Heart left ventricle (tissue), 16 donors: Measurements from ENCODE around the gene NQO1. TPM values are rescaled to one million over a fixed set of nuclear protein-coding genes. Genes with fewer than 3 reads are reported as not detected.
"Not testable (repeated sequence)": the region's sequence is repeated elsewhere in the genome, so short reads cannot be mapped to it uniquely, and the experiment has no call there.

Experiments used
- ATAC-seq, 4 donors: fragments of 200-7000 bp; cut with Tn5 transposase; one replicate each; pipeline ENCODE4 v1.9.1; 2020 to 2022; ENCODE audit warnings: moderate library complexity in 4 of 4, mild to moderate bottlenecking in 3 of 4, moderate number of reproducible peaks in 1 of 4
- DNase-seq, 5 donors: peaks; one replicate each; pipeline ENCODE4 v3.0.0-alpha.2; 2020
- H3K27ac ChIP-seq, 12 donors: fragments of 200-600 bp; sonication (generic) in 4 of 12; one replicate each; pipeline versions ENCODE4 v1.5.0 to v1.8.0; 2016 to 2022; ENCODE audit warnings: mild to moderate bottlenecking in 2 of 12
- H3K27me3 ChIP-seq, 9 donors: fragments of 200-600 bp; sonication (generic) in 2 of 9; one replicate each; pipeline versions ENCODE4 v1.5.1 to v1.8.0; 2016 to 2022; ENCODE audit warnings: mild to moderate bottlenecking in 3 of 9
- H3K36me3 ChIP-seq, 9 donors: fragments of 200-600 bp; sonication (generic) in 2 of 9; one replicate each; pipeline versions ENCODE4 v1.5.0 to v1.8.0; 2018 to 2022; ENCODE audit warnings: mild to moderate bottlenecking in 2 of 9
- H3K4me1 ChIP-seq, 12 donors: fragments of 200-600 bp; sonication (generic) in 4 of 12; one replicate each; pipeline versions ENCODE4 v1.5.0 to v1.8.0; 2016 to 2022; ENCODE audit warnings: mild to moderate bottlenecking in 3 of 12
- H3K4me3 ChIP-seq, 12 donors: fragments of 200-600 bp; sonication (generic) in 4 of 12; one replicate each; pipeline versions ENCODE4 v1.5.0 to v1.8.0; 2017 to 2022; ENCODE audit warnings: mild to moderate bottlenecking in 9 of 12, moderate library complexity in 4 of 12
- H3K9me3 ChIP-seq, 12 donors: fragments of 200-600 bp; sonication (generic) in 4 of 12; one replicate each; pipeline versions ENCODE4 v1.5.0 to v1.8.0; 2016 to 2022; ENCODE audit warnings: mild to moderate bottlenecking in 1 of 12
- CTCF ChIP-seq, 12 donors: fragments of 200-600 bp; sonication (generic) in 4 of 12; IDR thresholded peaks; one replicate each; pipeline versions ENCODE4 v1.5.0 to v1.8.0; 2018 to 2022; ENCODE audit warnings: antibody characterized with exemption in 12 of 12, mild to moderate bottlenecking in 5 of 12
- POLR2A ChIP-seq, 2 donors: fragments of 450-650 bp; IDR thresholded peaks; one replicate each; pipeline ENCODE4 v1.6.1; 2017; ENCODE audit warnings: antibody characterized with exemption in 2 of 2, mild to moderate bottlenecking in 2 of 2, moderate library complexity in 2 of 2
- WGBS, 4 donors: extraction: QIAGEN DNeasy Blood & Tissue Kit in 2 of 4; methylation state at CpG; one replicate each; pipeline versions ENCODE4 v1.1.5 to v1.1.7; 2013 to 2018; 5-methylcytosine and 5-hydroxymethylcytosine counted together
- intact Hi-C, 10 donors: fragments of 100-400 bp; cut with DNase I; formaldehyde crosslinking; loops; one replicate each; pipeline versions ENCODE4 v1.11.1 to v1.14.2; 2022
- polyA plus RNA-seq, 2 donors: library from polyadenylated mRNA; stranded (reverse); fragments of 200-250 nt; gene quantifications; one replicate each; pipeline ENCODE4 v1.2.3, GENCODE V29; 2013
- total RNA-seq, 9 donors: library from RNA; depleted of rRNA in 2 of 9; stranded (reverse); fragments of >200 nt in 2 of 9; fragmentation: NEBNext Ultra II Directional in 3 of 9; extraction: Animal tissue kit (Norgen Biotek cat#: 25700) in 3 of 9; gene quantifications; one replicate each; pipeline versions ENCODE4 v1.1.0 to v1.2.4, GENCODE V29; 2016 to 2023
- donor health status: ischemic (EF 13 %, LVEDD 7.1; RV severe dilation, severe dysfunction).
- donor health status: healthy with polysubstance abuse.
- donor health status: DM: no; HTN: yes; CAD: no.
- donor health status: DM: no; HTN: no; CAD: no.
- donor health status: ischemic (EF 25% LVEDD 6.9; RV normal size, moderate dysfunction).
- donor health status: ischemic (EF 25% LVEDD 5.7; RV mildly dilated, moderate dysfunction).
- donor health status: healthy.
- donor health status: DM: yes; HTN: yes; CAD: no.
- donor health status: ischemic (EF 35%, LVEDD 5.7; RV mildly dilated, moderate dysfunction).
- donor health status: nonischemic (EF 11% LVEDD 7.7; RV severe dilation, severe dysfunction).
- donor health status: DM: yes; HTN: yes; CAD: no.
- donor health status: PGD.
- donor health status: ischemic (EF 29% LVEDD 5.4; RV normal size, mild dysfunction).
- donor health status: nonischemic (EF 23%, LVEDD 6.1; RV moderate dilation, normal function).

NQO1 gene
- total and polyA plus RNA-seq, 11 donors, result 7.6 to 76.8 (median 12.8) TPM

- Histone ChIP-seq H3K9me3 (no peaks in the 10 kb centered on the region), H3K36me3 (no peaks in the 10 kb centered on the region), H3K27me3 (no peaks in the 10 kb centered on the region), H3K27ac (peak overlapping the region in 3 of 12 donors; percentile 85 to 92 (median 87)), H3K4me1 (peaks cover 0 to 21% (median 10%) of the 10 kb centered on the region in 12 donors), H3K4me3 (peak overlapping the region in 3 of 12 donors; percentile 85 to 99 (median 98))
- no peak for TF ChIP-seq CTCF (IDR thresholded peaks at IDR 0.05)
- TF ChIP-seq POLR2A (IDR thresholded peaks at IDR 0.05), result no peak
- ATAC-seq (no peak), DNase-seq (no peak)
- intact Hi-C loops, result loop anchor here in 1 of 10 donors (10.0 kb wide), 1 partner anchor 369 kb away; no protein-coding TSS in a partner anchor
- WGBS, 4 donors, result 75 to 83% (median 81%) methylated on average over 5 of the region's 5 CpGs
These were observed 37.2 kb upstream of the NQO1 start for GRCh38 chr16:69763599-69763942.

- peak; percentile 21 to 43 (median 39) for ATAC-seq
- peak overlapping the region; percentile 74 to 99 (median 90) for H3K4me3 ChIP-seq
- no peaks in the 10 kb centered on the region for H3K9me3 ChIP-seq
- DNase-seq, result no peak
- H3K27me3 ChIP-seq, result no peaks in the 10 kb centered on the region
- H3K36me3 ChIP-seq, result no peaks in the 10 kb centered on the region
- H3K27ac ChIP-seq, result peak overlapping the region; percentile 67 to 92 (median 86)
- WGBS, 4 donors, result 11 to 13% (median 11%) methylated on average over 14 of the region's 14 CpGs
- H3K4me1 ChIP-seq, result peaks cover 0 to 20% (median 10%) of the 10 kb centered on the region in 12 donors
- intact Hi-C loops, result loop anchor here in 1 of 10 donors (10.0 kb wide), 1 partner anchor 368 kb away; no protein-coding TSS in a partner anchor
- no peak for TF ChIP-seq CTCF (IDR thresholded peaks at IDR 0.05)
These were observed 36.6 kb upstream of the NQO1 start for GRCh38 chr16:69762814-69763598.

GRCh38 chr16:69761983-69762813 lies 35.8 kb upstream of the NQO1 start, which contains the start of gene WWP2:
TSS of gene WWP2 (plus strand) at chr16:69762332. CDS start at chr16:69787011, 24,679 bp downstream.
- intact Hi-C loops, result loop anchor here in 1 of 10 donors (10.0 kb wide), 1 partner anchor 367 kb away; no protein-coding TSS in a partner anchor
- WGBS, 4 donors, result 0 to 2% (median 2%) methylated on average over 9 to 68 of the region's 68 CpGs
- Histone ChIP-seq H3K27ac (peak within 1 kb of the TSS; percentile 67 to 92 (median 86)), H3K27me3 (no peaks in the 10 kb centered on the region), H3K4me3 (peak within 1 kb of the TSS; percentile 74 to 99 (median 90)), H3K9me3 (no peaks in the 10 kb centered on the region), H3K4me1 (peaks cover 0 to 20% (median 10%) of the 10 kb centered on the region in 12 donors), H3K36me3 (no peaks in the 10 kb centered on the region)
- ATAC-seq (peak; percentile 60 to 89 (median 86)), DNase-seq (peak; percentile 77 to 87 (median 80))
- no peak for TF ChIP-seq CTCF (IDR thresholded peaks at IDR 0.05)
- peak in 1 of 2 donors; percentile 50 for TF ChIP-seq POLR2A (IDR thresholded peaks at IDR 0.05)

- H3K27me3 ChIP-seq, H3K9me3 ChIP-seq, H3K4me3 ChIP-seq, ATAC-seq, H3K36me3 ChIP-seq, DNase-seq, H3K27ac ChIP-seq: not testable (repeated sequence)
- 83 to 87% (median 85%) methylated on average over 13 of the region's 13 CpGs for WGBS, 4 donors
- H3K4me1 ChIP-seq, result peaks cover 0 to 27% (median 20%) of the 10 kb centered on the region in 12 donors
- intact Hi-C loops, result loop anchor here in 4 of 10 donors (5.0 to 10.0 kb wide), 3 partner anchors 193 to 363 kb away; partner anchors contain the start of gene NFAT5 (in 1 of the 4)
These were observed 31.0 kb upstream of the NQO1 start for GRCh38 chr16:69757375-69757774.
